Mesodermal cell (in vitro differentiated cells): ENCODE results near the gene TNIP1.

ENCODE experiments used
- H3K27ac ChIP-seq: 2 replicates; pipeline ENCODE4 v1.7.0; 2013; ENCODE audit warnings: mild to moderate bottlenecking, low read depth, low read length, moderate library complexity; ENCODE audit not compliant: severe bottlenecking
- H3K36me3 ChIP-seq: 2 replicates; pipeline ENCODE4 v1.7.1; 2013; ENCODE audit warnings: mild to moderate bottlenecking, low read length, moderate library complexity; ENCODE audit not compliant: control insufficient read depth, insufficient read depth
- H3K4me1 ChIP-seq: one replicate; pipeline ENCODE4 v1.7.1; 2013; ENCODE audit warnings: mild to moderate bottlenecking, low read length; ENCODE audit not compliant: insufficient read depth, control insufficient read depth, poor library complexity, severe bottlenecking
- H3K4me3 ChIP-seq: 2 replicates; pipeline ENCODE4 v1.7.0; 2013; ENCODE audit warnings: low read length, control low read depth, mild to moderate bottlenecking; ENCODE audit not compliant: insufficient read depth, poor library complexity, severe bottlenecking; ENCODE audit errors: extremely low read depth
- H3K9me3 ChIP-seq: 2 replicates; pipeline ENCODE4 v1.7.1; 2013; ENCODE audit warnings: mild to moderate bottlenecking, low read length, moderate library complexity; ENCODE audit not compliant: control insufficient read depth
- WGBS, 2 experiments: methylation state at CpG; one replicate each; pipeline ENCODE4 v1.1.5; 2013; ENCODE audit warnings: missing lambda C conversion rate in 2 of 2; ENCODE audit not compliant: insufficient coverage in 2 of 2; 5-methylcytosine and 5-hydroxymethylcytosine counted together

The TNIP1 gene

GRCh38 chr5:151007430-151008209 lies 73.2 kb downstream of the TNIP1 start:
- WGBS, 2 experiments = 77 to 93% methylated on average over 3 to 6 of the region's 7 CpGs
- Histone ChIP-seq H3K9me3 (no peaks in the 10 kb centered on the region), H3K27ac (no peak overlapping the region), H3K4me3 (no peak overlapping the region), H3K4me1 (no peaks in the 10 kb centered on the region), H3K36me3 (no peaks in the 10 kb centered on the region)

GRCh38 chr5:151006704-151007334 lies 74.0 kb downstream of the TNIP1 start:
- Histone ChIP-seq H3K36me3 (no peaks in the 10 kb centered on the region), H3K9me3 (no peaks in the 10 kb centered on the region), H3K4me3 (no peak overlapping the region), H3K27ac (no peak overlapping the region), H3K4me1 (no peaks in the 10 kb centered on the region)
- 80 to 100% methylated on average over 2 to 4 of the region's 5 CpGs for WGBS, 2 experiments

- Histone ChIP-seq H3K36me3 (no peaks in the 10 kb centered on the region), H3K27ac (no peak overlapping the region), H3K4me1 (no peaks in the 10 kb centered on the region), H3K4me3 (no peak overlapping the region), H3K9me3 (no peaks in the 10 kb centered on the region)
- 75 to 88% methylated on average over 4 to 5 of the region's 7 CpGs for WGBS, 2 experiments
Measured at GRCh38 chr5:151005950-151006576, 74.8 kb downstream of the TNIP1 start.

- Histone ChIP-seq H3K27ac (no peak overlapping the region), H3K9me3 (no peaks in the 10 kb centered on the region), H3K4me3 (no peak overlapping the region), H3K4me1 (no peaks in the 10 kb centered on the region), H3K36me3 (no peaks in the 10 kb centered on the region)
- WGBS, 2 experiments = 69 to 84% methylated on average over 2 to 3 of the region's 5 CpGs
Measured at GRCh38 chr5:151005187-151005949, 75.5 kb downstream of the TNIP1 start.

GRCh38 chr5:151004499-151004898 lies 76.3 kb downstream of the TNIP1 start:
- Histone ChIP-seq H3K4me1 (no peaks in the 10 kb centered on the region), H3K4me3 (no peak overlapping the region), H3K9me3 (no peaks in the 10 kb centered on the region), H3K36me3 (no peaks in the 10 kb centered on the region), H3K27ac (no peak overlapping the region)
- 100% methylated on average over 1 of the region's 2 CpGs; no CpG with 5 or more reads in 1 of the 2 experiments for WGBS, 2 experiments

- Histone ChIP-seq H3K9me3 (no peaks in the 10 kb centered on the region), H3K4me3 (no peak overlapping the region), H3K27ac (no peak overlapping the region), H3K36me3 (no peaks in the 10 kb centered on the region), H3K4me1 (no peaks in the 10 kb centered on the region)
- WGBS, 2 experiments = 93 to 94% methylated on average over 3 of the region's 3 CpGs
Measured at GRCh38 chr5:151003503-151003860, 77.4 kb downstream of the TNIP1 start.

GRCh38 chr5:151002681-151003502 lies 77.9 kb downstream of the TNIP1 start:
- Histone ChIP-seq H3K9me3 (no peaks in the 10 kb centered on the region), H3K36me3 (no peaks in the 10 kb centered on the region), H3K4me1 (no peaks in the 10 kb centered on the region), H3K4me3 (no peak overlapping the region), H3K27ac (no peak overlapping the region)
- 78 to 79% methylated on average over 6 to 7 of the region's 9 CpGs for WGBS, 2 experiments

GRCh38 chr5:151002250-151002649 lies 78.6 kb downstream of the TNIP1 start:
- Histone ChIP-seq H3K27ac (no peak overlapping the region), H3K4me1 (no peaks in the 10 kb centered on the region), H3K36me3 (no peaks in the 10 kb centered on the region), H3K9me3 (no peaks in the 10 kb centered on the region), H3K4me3 (no peak overlapping the region)
- WGBS, 2 experiments = no CpG with 5 or more reads among the region's 2 CpGs

GRCh38 chr5:151001436-151001835 lies 79.4 kb downstream of the TNIP1 start:
- WGBS, 2 experiments = 89 to 100% methylated on average over 1 of the region's 4 CpGs
- Histone ChIP-seq H3K27ac (no peak overlapping the region), H3K9me3 (no peaks in the 10 kb centered on the region), H3K36me3 (no peaks in the 10 kb centered on the region), H3K4me1 (no peaks in the 10 kb centered on the region), H3K4me3 (no peak overlapping the region)
